NCI-H128 (cell line): ENCODE results near the gene HSP90AB1.

Experiments
- DNase-seq: peaks from one replicate; lab custom pipeline; 2025; ENCODE audit not compliant: unreplicated experiment; lab: John Stamatoyannopoulos, UW

HSP90AB1 gene

DNA sequence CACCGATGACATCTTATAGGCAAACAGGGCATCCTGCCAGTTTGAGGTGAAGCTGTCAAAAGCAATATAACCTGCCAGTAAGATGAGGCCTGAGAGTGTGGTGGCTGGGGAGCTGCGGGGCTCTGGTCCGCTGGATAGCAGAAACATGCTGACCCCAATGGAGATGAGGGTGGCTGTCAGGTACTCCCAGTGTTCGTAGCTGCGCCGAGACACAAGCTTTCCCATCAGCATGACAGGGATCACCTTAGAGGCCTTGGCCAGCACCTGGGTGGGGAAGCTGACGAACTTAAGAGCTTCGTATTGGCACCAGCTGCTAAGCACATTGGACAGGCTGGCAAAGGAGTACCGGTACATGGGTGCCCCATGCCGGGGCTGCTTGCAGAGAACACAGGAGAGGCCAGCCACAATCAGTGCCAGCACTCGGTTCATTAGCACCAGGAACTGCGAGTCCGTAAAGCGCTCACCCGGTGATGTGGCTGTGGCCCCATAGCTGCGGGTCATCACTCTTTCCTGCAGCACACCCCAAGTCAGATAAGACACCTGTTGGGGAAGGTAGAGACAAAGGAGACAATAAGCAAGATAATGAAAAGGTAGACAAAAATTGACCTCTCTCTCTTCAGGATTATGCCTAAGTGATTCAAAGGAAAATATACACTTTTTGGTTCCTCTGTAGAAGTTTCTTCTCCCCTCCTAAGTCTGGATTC lies 8.4 kb downstream of the HSP90AB1 start:
- no peak for DNase-seq

DNA sequence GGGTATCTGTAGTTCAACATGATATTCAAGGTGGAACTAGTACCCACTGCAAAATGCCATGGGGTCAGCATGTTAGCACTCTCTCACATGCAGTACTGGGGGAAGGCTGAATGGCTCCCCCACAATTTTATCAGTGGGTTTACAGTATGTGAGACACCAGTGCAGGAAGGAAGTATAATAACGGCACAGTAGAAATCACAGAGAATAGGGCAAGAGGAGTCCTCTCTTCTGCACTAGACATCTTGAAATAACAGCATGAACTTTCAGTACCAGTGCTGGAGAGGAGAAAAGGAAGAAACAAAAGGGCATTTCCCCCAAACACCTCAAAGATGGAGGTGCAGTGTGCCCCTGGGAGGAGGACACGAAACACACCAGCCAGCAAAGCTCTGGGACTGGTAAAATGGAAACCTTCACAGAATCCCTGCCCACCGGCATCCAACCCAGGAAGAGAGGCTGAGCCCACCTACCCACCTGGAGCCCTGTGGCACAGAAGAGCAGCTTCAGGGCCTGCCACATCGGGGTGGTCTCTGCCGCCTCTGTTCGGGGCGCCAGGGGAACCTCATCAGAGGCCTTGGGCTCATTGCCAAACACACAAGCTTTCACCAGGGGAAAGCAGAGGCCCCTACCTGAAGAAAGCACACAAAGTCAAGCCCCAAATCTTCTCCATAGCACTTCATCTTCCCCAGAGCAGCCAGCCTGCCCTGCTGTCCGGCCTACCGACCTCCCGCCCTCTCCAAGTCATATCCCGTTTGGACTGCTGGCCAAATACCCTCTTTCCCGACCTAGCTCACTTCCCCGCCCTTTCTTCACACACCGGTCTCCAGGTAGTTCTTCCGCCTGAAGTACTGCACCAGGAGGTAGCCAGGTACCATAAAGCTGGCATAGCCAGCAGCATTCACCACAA lies 9.2 kb downstream of the HSP90AB1 start:
- DNase-seq: no peak

- DNase-seq: no peak
Measured at GRCh38 chr6:44256775-44257024, 9.8 kb downstream of the HSP90AB1 start.

GRCh38 chr6:44257025-44257752 lies 10.3 kb downstream of the HSP90AB1 start, which contains the start of gene SLC35B2:
Gene SLC35B2 (minus strand): TSS chr6:44257528. CDS start chr6:44257410, 118 bp downstream.
- no peak for DNase-seq

GRCh38 chr6:44257753-44258324 lies 10.9 kb downstream of the HSP90AB1 start:
- no peak for DNase-seq

GRCh38 chr6:44258325-44258863 lies 11.5 kb downstream of the HSP90AB1 start:
- DNase-seq: no peak

DNA sequence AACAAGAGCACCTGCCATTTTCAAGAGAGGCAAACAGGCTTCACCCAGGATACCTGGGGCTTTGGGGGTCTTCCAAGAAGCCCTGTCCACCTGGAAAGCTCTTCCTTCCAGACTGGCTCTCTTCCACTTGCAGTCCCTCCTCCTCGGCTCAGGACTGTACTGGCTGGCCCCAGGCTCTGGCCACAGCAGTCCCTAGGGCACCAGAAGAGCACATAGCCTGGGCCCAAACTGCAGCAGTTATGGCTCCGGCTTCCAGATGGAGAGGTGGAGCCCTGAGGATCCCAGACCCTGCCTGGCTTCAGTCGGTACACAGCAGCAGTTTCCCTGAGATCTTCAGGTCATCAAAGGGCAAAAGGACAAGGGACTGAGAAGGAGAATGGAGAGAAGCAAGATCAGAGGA lies 12.0 kb downstream of the HSP90AB1 start:
- no peak for DNase-seq

- DNase-seq: no peak
Measured at GRCh38 chr6:44260011-44260410, 13.1 kb downstream of the HSP90AB1 start.

DNA sequence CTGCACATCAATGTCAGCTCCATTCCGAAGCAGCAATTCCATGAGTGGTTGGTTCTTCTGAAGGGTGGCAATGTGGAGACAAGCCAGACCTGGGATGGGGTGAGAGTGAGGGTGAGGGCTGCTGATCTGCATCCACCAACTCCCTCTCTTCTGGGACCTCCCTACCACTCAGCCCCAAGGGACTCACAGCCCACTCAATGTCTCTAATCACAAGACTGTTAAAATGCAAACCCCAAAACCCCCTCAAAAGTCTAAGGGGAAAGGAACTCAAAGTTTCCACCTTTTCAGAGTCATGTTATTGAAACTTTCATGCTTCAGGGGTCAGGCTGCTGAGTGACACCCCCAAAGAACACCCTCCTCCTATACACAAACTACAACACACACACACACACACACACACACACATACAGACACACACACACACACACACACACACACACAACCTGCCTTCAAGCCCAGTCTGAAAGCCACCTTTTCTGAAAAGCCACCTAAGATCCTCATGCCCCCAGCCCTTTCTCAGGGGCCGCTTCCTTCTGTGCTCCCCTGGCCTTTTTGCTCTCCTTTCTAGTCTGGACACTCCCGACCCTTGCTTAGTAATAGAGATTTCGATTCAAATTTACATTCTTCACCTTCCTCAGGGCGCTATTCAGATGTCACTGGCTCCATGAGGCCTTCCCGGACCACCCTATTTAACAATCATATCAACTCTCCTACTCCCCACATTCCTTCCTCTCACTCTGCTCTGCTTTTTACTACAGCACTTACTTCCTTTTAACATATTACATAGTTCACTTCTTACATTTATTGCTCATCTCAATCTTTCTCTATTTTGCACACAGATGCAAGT lies 13.8 kb downstream of the HSP90AB1 start:
- no peak for DNase-seq

DNA sequence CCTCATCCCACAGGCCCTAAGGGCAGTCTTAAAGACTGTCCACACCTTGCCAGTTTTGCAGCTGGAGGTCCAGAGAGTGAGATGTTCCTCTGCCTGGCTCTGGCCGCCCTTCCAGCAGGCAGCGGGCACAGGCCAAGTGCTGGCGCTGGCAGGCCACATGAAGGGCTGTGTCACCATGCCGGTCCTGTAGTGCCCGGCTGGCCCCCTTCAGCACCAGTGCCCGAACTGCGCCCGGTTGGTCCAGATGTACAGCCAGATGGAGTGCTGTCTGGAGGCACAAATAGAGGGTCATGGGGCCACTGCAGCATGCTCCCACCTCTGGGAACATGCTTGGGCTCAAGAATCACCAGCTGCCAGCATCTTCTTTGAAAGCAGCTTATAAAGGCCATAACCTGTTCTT lies 14.7 kb downstream of the HSP90AB1 start:
- DNase-seq: no peak

GRCh38 chr6:44262467-44263353 lies 15.8 kb downstream of the HSP90AB1 start:
- DNase-seq: no peak

DNA sequence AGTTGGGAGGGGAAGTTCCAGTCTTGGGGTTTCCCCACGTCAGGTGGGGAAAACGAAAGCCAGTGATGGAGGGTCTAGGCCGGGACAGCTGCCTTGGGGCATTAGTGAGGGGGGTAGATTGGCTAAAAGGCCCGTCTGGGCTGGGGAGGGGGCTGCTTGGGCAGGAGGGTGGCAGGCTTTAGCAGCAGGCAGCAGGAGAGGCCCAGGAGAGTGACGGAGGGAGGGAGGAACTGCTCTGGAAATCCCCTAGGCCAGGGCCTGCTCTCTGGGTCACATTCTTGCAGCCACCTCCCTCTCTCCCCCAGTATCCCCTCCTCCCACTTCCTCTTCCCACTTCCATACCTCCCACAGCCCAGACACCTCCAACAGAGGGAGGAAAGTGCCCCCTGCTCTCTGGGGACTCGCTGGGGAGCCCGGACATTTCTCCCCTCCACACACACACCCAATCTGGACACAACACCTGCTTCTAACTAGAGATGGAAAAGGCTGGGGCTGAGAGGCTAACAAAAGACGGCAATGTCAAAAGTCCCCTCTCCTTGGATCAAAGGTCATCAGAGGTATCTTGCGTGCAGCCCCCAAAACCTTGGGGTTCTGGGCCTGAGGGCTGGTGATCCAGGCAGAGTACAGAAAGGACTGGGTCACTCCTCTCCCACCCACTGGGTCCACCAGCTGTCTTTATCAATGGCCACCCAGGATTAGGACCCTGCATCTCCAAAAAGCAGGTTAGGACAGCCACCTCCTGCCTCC lies 16.6 kb downstream of the HSP90AB1 start:
- no peak for DNase-seq

DNA sequence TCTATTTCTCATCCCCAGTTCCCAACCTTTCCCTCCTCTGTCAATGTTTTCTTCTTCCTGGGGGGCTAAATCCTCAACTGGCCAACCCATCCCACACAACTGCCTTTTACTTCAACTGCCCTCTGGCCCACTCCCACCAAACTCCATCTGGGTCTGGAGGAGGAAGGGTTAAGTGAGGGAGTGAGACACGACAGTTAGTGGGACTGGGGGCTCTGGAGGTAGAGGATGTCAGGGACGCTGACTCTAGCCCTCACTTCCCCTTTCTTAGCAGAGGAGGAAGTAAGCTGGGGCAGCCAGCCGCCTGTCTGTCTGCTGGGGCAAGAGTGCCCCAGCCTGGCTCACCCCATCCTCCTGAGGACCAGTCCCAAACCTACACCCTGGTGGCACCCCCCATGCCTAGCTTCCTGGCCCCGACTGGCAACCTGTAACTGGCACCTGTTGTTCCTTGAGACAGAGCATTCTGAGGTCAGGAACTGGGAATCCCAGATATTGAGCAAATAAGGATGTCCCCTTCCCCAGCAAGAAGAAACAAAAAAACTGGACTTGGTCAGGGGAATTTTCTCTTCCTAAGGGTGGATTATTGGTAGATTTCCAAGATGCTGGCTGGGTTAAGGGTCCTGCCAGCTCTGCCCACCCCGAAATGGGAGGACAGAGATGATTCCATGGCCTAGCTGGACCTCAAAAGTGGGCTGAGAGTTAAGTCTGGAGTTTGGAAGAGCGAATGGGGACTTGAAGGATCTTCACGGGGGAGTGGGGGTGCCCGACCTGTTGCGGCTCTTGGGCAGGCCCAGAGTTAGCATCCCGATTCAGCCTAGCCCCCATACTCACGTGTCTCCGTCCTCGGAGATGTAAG lies 17.5 kb downstream of the HSP90AB1 start:
- DNase-seq: peak; percentile 6

GRCh38 chr6:44265007-44265721 lies 18.3 kb downstream of the HSP90AB1 start, which contains the start of gene NFKBIE:
Gene NFKBIE (minus strand): TSS chr6:44265551. CDS start chr6:44265346, 205 bp downstream.
- DNase-seq: peak; percentile 59

- no peak for DNase-seq
Measured at GRCh38 chr6:44265722-44266233, 18.9 kb downstream of the HSP90AB1 start.

GRCh38 chr6:44266347-44266746 lies 19.4 kb downstream of the HSP90AB1 start:
- DNase-seq: no peak

GRCh38 chr6:44267252-44267651 lies 20.4 kb downstream of the HSP90AB1 start:
- no peak for DNase-seq
